ENCODE measurements around the gene CHRNE. TPM values are rescaled to one million over a fixed set of nuclear protein-coding genes. Genes with fewer than 3 reads are reported as not detected.
A peak's percentile ranks its signal among the peaks of the same experiment; 100 is the strongest.

Gene CHRNE
- total and polyA plus RNA-seq, 2 of the 13 experiments (the other 11 are each of a cell fraction or from before 2014, with no cell fraction given), result 0.53 to 0.59 TPM

DNA sequence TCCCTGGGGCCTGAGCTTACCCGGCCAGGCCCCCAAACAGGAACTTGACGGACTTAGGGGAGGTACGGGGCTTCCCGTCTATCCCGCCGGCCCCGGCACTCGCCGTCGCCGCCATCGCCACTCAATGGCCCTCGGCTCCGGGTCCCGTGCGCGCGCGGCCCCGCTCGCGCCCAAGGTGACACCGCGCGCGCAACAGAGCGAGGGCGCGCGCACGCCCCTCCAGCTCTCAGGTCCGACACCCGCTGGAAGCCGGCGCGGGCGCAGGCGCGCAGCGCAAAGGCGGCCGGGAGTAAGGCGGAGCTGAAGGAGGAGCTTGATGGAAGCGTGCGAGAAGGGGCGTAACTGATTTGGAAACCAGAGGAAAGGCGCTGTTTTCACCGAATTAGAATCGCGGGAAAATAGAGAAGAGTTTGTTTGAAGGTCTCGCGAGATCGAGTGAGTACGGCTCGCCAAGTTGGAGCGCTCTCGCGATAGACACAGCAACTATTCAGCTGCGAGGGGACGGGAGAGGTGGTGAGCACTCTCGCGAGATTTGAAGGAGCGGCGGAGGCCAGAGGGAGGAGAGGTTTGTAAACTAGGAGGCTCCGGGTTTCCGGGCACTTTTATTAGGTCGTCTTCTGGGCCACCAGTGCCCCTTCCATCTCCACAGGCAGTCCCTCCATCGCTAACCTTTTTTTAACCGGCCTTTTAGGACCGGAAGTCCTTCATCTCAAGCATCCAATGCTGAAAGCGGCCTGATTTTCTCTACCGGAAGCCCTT lies 37.1 kb upstream of the CHRNE start, which contains the start of the genes RNF167 and SLC25A11 (continued):
- TF ChIP-seq SMARCC2 (IDR thresholded peaks at IDR 0.05) (no peak), ZNF567 (CRISPR knock-in tag; IDR thresholded peaks at IDR 0.05; ENCODE audit: borderline replicate concordance) (no peak), ZC3H13 (CRISPR knock-in tag; IDR thresholded peaks at IDR 0.05) (peak; percentile 64; the same call in 1 of the 2 replicates), THAP11 (CRISPR knock-in tag; IDR thresholded peaks at IDR 0.05) (peak; percentile 91), ZNF616 (CRISPR knock-in tag; IDR thresholded peaks at IDR 0.05; ENCODE audit: low read depth) (no peak), ATF7-NPFF (CRISPR knock-in tag; IDR thresholded peaks at IDR 0.05; ENCODE audit: low read depth) (no peak), ASH2L (IDR thresholded peaks at IDR 0.05; ENCODE audit: insufficient read length, low read depth, low read length) (peak; percentile 68), SMC3 (IDR thresholded peaks at IDR 0.05; ENCODE audit: low read length) (no peak), ZNF7 (CRISPR knock-in tag; IDR thresholded peaks at IDR 0.05) (no peak), NFYC (CRISPR knock-in tag; IDR thresholded peaks at IDR 0.05) (peak; percentile 59), CHD4 (IDR thresholded peaks at IDR 0.05; ENCODE audit: borderline replicate concordance, low read length) (no peak; the same call in 1 of the 2 replicates), NR2F6 (IDR thresholded peaks at IDR 0.05) (no peak), NR2F6 (CRISPR knock-in tag; IDR thresholded peaks at IDR 0.05) (no peak), RARG (CRISPR knock-in tag; IDR thresholded peaks at IDR 0.05; ENCODE audit: low read depth) (no peak)
- TF ChIP-seq, protein P1, sequence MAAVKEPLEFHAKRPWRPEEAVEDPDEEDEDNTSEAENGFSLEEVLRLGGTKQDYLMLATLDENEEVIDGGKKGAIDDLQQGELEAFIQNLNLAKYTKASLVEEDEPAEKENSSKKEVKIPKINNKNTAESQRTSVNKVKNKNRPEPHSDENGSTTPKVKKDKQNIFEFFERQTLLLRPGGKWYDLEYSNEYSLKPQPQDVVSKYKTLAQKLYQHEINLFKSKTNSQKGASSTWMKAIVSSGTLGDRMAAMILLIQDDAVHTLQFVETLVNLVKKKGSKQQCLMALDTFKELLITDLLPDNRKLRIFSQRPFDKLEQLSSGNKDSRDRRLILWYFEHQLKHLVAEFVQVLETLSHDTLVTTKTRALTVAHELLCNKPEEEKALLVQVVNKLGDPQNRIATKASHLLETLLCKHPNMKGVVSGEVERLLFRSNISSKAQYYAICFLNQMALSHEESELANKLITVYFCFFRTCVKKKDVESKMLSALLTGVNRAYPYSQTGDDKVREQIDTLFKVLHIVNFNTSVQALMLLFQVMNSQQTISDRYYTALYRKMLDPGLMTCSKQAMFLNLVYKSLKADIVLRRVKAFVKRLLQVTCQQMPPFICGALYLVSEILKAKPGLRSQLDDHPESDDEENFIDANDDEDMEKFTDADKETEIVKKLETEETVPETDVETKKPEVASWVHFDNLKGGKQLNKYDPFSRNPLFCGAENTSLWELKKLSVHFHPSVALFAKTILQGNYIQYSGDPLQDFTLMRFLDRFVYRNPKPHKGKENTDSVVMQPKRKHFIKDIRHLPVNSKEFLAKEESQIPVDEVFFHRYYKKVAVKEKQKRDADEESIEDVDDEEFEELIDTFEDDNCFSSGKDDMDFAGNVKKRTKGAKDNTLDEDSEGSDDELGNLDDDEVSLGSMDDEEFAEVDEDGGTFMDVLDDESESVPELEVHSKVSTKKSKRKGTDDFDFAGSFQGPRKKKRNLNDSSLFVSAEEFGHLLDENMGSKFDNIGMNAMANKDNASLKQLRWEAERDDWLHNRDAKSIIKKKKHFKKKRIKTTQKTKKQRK (IDR thresholded peaks at IDR 0.05; ENCODE audit: low read length), result no peak
- TF ChIP-seq, protein P2, sequence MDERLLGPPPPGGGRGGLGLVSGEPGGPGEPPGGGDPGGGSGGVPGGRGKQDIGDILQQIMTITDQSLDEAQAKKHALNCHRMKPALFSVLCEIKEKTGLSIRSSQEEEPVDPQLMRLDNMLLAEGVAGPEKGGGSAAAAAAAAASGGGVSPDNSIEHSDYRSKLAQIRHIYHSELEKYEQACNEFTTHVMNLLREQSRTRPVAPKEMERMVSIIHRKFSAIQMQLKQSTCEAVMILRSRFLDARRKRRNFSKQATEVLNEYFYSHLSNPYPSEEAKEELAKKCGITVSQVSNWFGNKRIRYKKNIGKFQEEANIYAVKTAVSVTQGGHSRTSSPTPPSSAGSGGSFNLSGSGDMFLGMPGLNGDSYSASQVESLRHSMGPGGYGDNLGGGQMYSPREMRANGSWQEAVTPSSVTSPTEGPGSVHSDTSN (CRISPR knock-in tag; IDR thresholded peaks at IDR 0.05), result no peak
- TF ChIP-seq, protein P3, sequence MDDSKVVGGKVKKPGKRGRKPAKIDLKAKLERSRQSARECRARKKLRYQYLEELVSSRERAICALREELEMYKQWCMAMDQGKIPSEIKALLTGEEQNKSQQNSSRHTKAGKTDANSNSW (CRISPR knock-in tag; IDR thresholded peaks at IDR 0.05; ENCODE audit: borderline replicate concordance), result no peak
- TF ChIP-seq, protein P4, sequence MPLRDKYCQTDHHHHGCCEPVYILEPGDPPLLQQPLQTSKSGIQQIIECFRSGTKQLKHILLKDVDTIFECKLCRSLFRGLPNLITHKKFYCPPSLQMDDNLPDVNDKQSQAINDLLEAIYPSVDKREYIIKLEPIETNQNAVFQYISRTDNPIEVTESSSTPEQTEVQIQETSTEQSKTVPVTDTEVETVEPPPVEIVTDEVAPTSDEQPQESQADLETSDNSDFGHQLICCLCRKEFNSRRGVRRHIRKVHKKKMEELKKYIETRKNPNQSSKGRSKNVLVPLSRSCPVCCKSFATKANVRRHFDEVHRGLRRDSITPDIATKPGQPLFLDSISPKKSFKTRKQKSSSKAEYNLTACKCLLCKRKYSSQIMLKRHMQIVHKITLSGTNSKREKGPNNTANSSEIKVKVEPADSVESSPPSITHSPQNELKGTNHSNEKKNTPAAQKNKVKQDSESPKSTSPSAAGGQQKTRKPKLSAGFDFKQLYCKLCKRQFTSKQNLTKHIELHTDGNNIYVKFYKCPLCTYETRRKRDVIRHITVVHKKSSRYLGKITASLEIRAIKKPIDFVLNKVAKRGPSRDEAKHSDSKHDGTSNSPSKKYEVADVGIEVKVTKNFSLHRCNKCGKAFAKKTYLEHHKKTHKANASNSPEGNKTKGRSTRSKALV (CRISPR knock-in tag; IDR thresholded peaks at IDR 0.05), result no peak; the same call in 1 of the 2 replicates
- TF ChIP-seq, protein P5, sequence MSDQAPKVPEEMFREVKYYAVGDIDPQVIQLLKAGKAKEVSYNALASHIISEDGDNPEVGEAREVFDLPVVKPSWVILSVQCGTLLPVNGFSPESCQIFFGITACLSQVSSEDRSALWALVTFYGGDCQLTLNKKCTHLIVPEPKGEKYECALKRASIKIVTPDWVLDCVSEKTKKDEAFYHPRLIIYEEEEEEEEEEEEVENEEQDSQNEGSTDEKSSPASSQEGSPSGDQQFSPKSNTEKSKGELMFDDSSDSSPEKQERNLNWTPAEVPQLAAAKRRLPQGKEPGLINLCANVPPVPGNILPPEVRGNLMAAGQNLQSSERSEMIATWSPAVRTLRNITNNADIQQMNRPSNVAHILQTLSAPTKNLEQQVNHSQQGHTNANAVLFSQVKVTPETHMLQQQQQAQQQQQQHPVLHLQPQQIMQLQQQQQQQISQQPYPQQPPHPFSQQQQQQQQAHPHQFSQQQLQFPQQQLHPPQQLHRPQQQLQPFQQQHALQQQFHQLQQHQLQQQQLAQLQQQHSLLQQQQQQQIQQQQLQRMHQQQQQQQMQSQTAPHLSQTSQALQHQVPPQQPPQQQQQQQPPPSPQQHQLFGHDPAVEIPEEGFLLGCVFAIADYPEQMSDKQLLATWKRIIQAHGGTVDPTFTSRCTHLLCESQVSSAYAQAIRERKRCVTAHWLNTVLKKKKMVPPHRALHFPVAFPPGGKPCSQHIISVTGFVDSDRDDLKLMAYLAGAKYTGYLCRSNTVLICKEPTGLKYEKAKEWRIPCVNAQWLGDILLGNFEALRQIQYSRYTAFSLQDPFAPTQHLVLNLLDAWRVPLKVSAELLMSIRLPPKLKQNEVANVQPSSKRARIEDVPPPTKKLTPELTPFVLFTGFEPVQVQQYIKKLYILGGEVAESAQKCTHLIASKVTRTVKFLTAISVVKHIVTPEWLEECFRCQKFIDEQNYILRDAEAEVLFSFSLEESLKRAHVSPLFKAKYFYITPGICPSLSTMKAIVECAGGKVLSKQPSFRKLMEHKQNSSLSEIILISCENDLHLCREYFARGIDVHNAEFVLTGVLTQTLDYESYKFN (CRISPR knock-in tag; conservative IDR thresholded peaks at IDR 0.05), result peak; percentile 40; the same call in 1 of the 2 replicates
